ENCODE data around the gene SNX11.
"Not testable (repeated sequence)": the region's sequence is repeated elsewhere in the genome, so short reads cannot be mapped to it uniquely, and the experiment has no call there.

Gene SNX11

GRCh38 chr17:48107137-48108055, at the start of gene SNX11:
Gene SNX11, plus strand, starts transcription at chr17:48107766. Its CDS starts 4,278 bp downstream, at chr17:48112044.
- DNase-seq: peak; percentile 92
- in situ Hi-C loops (cut with HindIII; ENCODE audit: low pct_ligation_motif_present, low pct_unique_long_range_greater_than_20kb, low sequenced_read_pairs): no loop called here

DNA sequence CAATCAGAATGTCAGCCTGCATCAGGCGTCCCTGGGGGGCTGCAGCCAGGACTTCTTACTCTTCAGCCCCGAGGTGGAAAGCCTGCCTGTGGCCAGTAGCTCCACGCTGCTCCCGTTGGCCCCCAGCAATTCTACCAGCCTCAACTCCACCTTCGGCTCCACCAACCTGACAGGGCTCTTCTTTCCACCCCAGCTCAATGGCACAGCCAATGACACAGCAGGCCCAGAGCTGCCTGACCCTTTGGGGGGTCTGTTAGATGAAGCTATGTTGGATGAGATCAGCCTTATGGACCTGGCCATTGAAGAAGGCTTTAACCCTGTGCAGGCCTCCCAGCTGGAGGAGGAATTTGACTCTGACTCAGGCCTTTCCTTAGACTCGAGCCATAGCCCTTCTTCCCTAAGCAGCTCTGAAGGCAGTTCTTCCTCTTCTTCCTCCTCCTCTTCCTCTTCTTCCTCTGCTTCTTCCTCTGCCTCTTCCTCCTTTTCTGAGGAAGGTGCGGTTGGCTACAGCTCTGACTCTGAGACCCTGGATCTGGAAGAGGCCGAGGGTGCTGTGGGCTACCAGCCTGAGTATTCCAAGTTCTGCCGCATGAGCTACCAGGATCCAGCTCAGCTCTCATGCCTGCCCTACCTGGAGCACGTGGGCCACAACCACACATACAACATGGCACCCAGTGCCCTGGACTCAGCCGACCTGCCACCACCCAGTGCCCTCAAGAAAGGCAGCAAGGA, 49.0 kb upstream of the SNX11 start:
- no peak for DNase-seq
- in situ Hi-C loops (cut with HindIII; ENCODE audit: low pct_ligation_motif_present, low pct_unique_long_range_greater_than_20kb, low sequenced_read_pairs): no loop called here

DNA sequence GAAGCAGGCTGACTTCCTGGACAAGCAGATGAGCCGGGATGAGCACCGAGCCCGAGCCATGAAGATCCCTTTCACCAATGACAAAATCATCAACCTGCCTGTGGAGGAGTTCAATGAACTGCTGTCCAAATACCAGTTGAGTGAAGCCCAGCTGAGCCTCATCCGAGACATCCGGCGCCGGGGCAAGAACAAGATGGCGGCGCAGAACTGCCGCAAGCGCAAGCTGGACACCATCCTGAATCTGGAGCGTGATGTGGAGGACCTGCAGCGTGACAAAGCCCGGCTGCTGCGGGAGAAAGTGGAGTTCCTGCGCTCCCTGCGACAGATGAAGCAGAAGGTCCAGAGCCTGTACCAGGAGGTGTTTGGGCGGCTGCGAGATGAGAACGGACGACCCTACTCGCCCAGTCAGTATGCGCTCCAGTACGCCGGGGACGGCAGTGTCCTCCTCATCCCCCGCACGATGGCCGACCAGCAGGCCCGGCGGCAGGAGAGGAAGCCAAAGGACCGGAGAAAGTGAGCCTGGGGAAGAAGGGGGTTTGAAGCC, 48.4 kb upstream of the SNX11 start:
- DNase-seq: no peak
- in situ Hi-C loops (cut with HindIII; ENCODE audit: low pct_ligation_motif_present, low pct_unique_long_range_greater_than_20kb, low sequenced_read_pairs): no loop called here

DNA sequence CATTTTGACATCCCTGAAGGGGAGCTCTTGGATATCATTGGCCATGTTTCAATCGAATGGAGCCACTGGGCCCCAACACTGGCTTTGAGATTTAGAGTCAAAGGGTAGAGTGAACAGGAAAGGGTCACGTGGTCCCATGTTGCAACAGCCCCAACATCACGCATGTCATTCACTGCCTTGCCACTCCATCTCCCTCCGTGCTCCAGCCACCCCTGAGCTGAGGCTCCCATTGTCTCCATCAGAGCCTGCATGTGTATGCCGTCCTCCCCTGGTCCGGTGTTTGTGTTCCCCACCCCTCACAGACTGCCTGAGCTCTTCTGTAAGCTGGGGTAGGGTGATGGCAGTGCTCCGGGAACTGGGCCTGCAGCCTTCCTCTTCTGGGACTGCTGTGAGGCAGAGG, 47.3 kb upstream of the SNX11 start:
- in situ Hi-C loops (cut with HindIII; ENCODE audit: low pct_ligation_motif_present, low pct_unique_long_range_greater_than_20kb, low sequenced_read_pairs): no loop called here
- DNase-seq: no peak

- DNase-seq: no peak
- in situ Hi-C loops (cut with HindIII; ENCODE audit: low pct_ligation_motif_present, low pct_unique_long_range_greater_than_20kb, low sequenced_read_pairs): no loop called here
Observed at GRCh38 chr17:48062273-48062672, 45.3 kb upstream of the SNX11 start.

DNA sequence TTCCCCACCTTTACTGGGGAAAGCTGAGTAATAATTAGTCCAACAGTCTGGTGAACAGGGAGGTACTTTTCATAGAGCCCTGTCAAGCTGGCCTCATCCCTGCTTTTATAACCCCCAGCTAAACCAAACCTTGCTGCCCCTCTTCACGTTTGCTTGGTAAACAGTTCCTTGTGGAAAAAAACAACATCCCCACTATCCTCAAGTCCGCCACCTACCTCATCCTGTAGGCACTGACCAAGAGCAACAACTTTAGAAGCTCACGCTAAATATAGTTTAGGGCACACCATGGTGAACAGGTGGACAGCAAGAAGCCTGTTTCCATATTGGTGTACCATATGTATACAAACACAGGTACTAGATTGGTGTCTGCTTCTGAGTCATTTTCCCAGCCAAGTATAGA, 42.9 kb upstream of the SNX11 start:
- no peak for DNase-seq
- in situ Hi-C loops (cut with HindIII; ENCODE audit: low pct_ligation_motif_present, low pct_unique_long_range_greater_than_20kb, low sequenced_read_pairs): no loop called here

GRCh38 chr17:48066192-48066591, 41.4 kb upstream of the SNX11 start:
- in situ Hi-C loops (cut with HindIII; ENCODE audit: low pct_ligation_motif_present, low pct_unique_long_range_greater_than_20kb, low sequenced_read_pairs): no loop called here
- DNase-seq: no peak

DNA sequence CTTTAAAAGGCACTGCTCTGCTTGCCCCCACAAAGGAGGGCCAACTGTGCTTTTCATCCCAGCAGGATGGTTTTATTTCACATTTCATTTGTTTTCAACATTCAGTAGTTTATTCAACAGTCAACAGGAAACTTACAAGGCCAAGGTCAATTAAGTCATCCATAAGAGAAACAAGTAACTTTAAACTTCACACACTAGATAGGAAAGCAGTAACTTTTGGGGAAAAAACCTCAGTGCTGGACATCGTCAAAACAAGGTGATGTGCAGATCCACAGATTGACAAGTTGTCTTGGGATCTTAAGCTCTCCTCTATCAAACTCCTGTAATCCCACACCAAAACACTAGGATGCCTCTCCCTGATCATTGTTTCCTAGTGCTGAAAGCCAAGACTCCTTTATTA, 40.9 kb upstream of the SNX11 start:
- in situ Hi-C loops (cut with HindIII; ENCODE audit: low pct_ligation_motif_present, low pct_unique_long_range_greater_than_20kb, low sequenced_read_pairs): no loop called here
- no peak for DNase-seq

DNA sequence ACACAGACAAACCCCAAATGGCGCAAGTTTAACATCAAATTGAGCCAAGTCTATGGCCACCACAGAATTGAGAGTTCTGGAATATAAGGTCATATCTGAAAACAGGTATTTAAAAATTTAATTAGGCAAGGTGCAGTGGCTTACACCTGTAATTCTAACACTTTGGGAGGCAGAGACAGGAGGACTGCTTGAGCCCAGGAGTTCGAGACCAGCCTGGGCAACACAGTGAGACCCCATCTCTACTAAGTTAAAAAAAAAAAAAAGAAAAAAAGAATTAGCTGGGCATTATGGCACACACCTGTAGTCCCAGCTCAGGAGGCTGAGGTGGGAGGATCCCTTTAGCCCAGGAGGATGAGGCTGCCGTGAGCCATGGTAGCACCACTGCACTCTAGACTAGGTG, 40.3 kb upstream of the SNX11 start:
- DNase-seq: no peak
- in situ Hi-C loops (cut with HindIII; ENCODE audit: low pct_ligation_motif_present, low pct_unique_long_range_greater_than_20kb, low sequenced_read_pairs): no loop called here

DNA sequence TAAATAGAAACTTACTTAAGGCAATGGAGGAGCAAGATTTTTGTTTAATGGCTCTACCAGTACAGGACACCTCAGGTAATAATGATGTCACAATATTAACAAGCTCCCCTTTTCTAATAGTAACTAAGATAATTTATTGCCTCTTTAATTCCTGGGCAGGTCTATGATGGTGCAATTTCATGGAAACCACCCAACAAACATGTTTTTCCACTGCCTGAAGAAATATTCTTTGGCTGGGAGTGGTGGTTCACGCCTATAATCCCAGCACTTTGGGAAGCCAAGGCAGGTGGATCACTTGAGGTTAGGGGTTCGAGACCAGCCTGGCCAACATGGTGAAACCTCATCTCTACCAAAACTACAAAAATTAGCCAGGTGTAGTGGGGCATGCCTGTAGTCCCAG, 39.8 kb upstream of the SNX11 start:
- in situ Hi-C loops (cut with HindIII; ENCODE audit: low pct_ligation_motif_present, low pct_unique_long_range_greater_than_20kb, low sequenced_read_pairs); DNase-seq: not testable (repeated sequence)

DNA sequence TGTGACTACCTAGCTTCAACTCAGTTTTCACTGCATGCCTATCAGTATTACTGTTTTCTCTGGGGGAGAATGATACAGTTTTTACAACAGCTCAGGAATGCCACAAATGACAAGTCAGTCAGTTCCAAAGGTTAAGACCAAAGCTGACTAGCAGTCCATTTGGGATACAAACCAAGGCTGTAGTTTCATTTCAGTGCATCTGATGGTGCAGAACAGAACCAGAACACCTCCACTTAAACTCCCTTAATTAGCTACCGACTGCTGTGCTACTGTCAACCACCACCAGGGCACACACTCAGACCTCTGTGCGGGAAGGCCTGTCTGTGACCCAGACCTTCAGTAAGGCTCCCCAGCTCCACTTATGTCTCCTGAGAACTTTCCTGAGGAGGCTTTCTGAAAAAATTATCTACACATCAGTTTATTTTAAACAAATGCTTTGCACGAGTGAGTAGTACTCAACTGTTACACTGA, 39.0 kb upstream of the SNX11 start:
- peak; percentile 45 for DNase-seq
- in situ Hi-C loops (cut with HindIII; ENCODE audit: low pct_ligation_motif_present, low pct_unique_long_range_greater_than_20kb, low sequenced_read_pairs): no loop called here

- in situ Hi-C loops (cut with HindIII; ENCODE audit: low pct_ligation_motif_present, low pct_unique_long_range_greater_than_20kb, low sequenced_read_pairs): no loop called here
- DNase-seq: no peak
Observed at GRCh38 chr17:48070195-48070594, 37.4 kb upstream of the SNX11 start.

DNA sequence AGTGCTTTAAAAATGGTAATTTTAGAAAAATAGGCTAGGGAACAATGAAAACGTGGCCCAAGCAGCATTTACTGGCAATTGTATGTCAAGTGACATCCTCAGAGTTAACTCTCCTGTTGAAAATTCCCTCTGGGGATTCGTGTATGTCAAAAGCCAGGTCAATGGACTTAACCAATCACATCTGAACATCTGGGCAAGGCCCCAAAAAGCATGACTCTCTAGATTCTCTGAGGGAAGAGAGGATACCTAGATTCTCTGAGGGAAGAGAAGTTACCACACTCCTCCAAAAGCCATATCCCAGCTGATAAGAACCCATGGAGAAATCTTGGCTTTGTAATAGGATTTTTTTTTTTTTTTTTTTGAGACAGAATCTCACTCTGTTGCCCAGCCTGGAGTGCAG, 35.9 kb upstream of the SNX11 start:
- no peak for DNase-seq
- in situ Hi-C loops (cut with HindIII; ENCODE audit: low pct_ligation_motif_present, low pct_unique_long_range_greater_than_20kb, low sequenced_read_pairs): no loop called here

DNA sequence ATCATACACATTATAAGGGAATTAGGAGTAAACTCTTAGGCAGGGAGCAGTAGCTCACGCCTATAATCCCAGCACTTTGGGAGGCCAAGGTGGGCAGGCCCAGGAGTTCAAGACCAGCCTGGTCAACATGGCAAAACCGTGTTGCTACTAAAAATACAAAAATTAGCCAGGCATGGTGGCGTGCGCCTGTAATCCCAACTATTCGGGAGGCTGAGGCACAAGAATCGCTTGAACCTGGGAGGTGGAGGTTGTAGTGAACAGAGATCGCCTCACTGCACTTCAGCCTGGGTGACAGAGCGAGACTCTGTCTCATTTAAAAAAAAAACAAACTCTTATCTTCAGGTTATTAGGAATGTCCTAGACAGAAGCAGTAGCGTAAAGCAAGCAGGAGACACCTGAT, 34.8 kb upstream of the SNX11 start:
- DNase-seq; in situ Hi-C loops (cut with HindIII; ENCODE audit: low pct_ligation_motif_present, low pct_unique_long_range_greater_than_20kb, low sequenced_read_pairs): not testable (repeated sequence)

- DNase-seq; in situ Hi-C loops (cut with HindIII; ENCODE audit: low pct_ligation_motif_present, low pct_unique_long_range_greater_than_20kb, low sequenced_read_pairs): not testable (repeated sequence)
Observed at GRCh38 chr17:48073566-48074094, 33.9 kb upstream of the SNX11 start.

- in situ Hi-C loops (cut with HindIII; ENCODE audit: low pct_ligation_motif_present, low pct_unique_long_range_greater_than_20kb, low sequenced_read_pairs): no loop called here
- peak; percentile 94 for DNase-seq
Observed at GRCh38 chr17:48074322-48075081, 33.1 kb upstream of the SNX11 start.

GRCh38 chr17:48077152-48077551, 30.4 kb upstream of the SNX11 start:
- DNase-seq; in situ Hi-C loops (cut with HindIII; ENCODE audit: low pct_ligation_motif_present, low pct_unique_long_range_greater_than_20kb, low sequenced_read_pairs): not testable (repeated sequence)

- no peak for DNase-seq
- in situ Hi-C loops (cut with HindIII; ENCODE audit: low pct_ligation_motif_present, low pct_unique_long_range_greater_than_20kb, low sequenced_read_pairs): no loop called here
Observed at GRCh38 chr17:48081858-48082257, 25.7 kb upstream of the SNX11 start.
